Stimulated activated CD4-positive, alpha-beta T cell treated with anti-CD3 and anti-CD28 coated beads, TNF-alpha, amount 100 ng/mL, for 48 hours (primary cell): Measurements from ENCODE around the gene LRRK1.
"Not testable (repeated sequence)": the region's sequence is repeated elsewhere in the genome, so short reads cannot be mapped to it uniquely, and the experiment has no call there.

ENCODE experiments used
- DNase-seq, 3 donors: peaks; one replicate each; pipeline ENCODE4 v3.0.0-alpha.2; 2020; ENCODE audit warnings: low read depth in 3 of 3

LRRK1 gene

GRCh38 chr15:101092156-101092866 lies 173.2 kb downstream of the LRRK1 start:
- DNase-seq: no peak

GRCh38 chr15:101092867-101093202 lies 173.7 kb downstream of the LRRK1 start:
- DNase-seq: no peak

- DNase-seq: no peak
These were observed 174.8 kb downstream of the LRRK1 start for GRCh38 chr15:101093958-101094357.

DNA sequence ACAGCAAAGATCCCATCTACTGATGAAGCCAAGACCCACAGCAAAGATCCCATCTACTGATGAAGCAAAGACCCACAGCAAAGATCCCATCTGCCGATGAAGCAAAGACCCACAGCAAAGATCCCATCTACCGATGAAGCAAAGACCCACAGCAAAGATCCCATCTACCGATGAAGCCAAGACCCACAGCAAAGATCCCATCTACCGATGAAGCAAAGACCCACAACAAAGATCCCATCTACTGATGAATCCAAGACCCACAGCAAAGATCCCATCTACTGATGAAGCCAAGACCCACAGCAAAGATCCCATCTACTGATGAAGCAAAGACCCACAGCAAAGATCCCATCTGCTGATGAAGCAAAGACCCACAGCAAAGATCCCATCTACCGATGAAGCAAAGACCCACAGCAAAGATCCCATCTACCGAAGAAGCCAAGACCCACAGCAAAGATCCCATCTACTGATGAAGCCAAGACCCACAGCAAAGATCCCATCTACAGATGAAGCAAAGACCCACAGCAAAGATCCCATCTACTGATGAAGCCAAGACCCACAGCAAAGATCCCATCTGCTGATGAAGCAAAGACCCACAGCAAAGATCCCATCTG lies 176.7 kb downstream of the LRRK1 start:
- not testable (repeated sequence) for DNase-seq

GRCh38 chr15:101097111-101097510 lies 178.0 kb downstream of the LRRK1 start:
- no peak for DNase-seq

DNA sequence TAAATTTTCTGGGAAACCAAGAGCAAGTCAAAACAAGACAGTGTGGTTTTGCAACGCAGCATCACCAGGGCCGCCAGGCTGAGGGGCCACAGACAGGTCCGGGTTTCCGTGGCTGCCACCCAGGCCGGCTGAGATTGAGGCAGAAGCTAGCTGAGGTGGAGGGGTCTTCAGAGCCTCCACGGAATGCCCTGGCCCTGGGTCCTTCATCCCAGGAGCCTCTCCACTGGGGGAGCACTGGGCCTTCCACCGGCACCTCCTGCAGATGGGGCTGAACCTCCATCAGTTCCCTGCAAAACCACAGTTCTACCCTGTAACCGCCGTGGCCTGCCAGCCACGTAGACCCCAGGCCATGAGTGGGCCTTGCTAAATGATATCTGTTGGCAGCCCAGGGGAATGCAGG lies 180.0 kb downstream of the LRRK1 start:
- no peak for DNase-seq

GRCh38 chr15:101100118-101100517 lies 181.0 kb downstream of the LRRK1 start:
- DNase-seq: no peak

- no peak for DNase-seq
These were observed 181.7 kb downstream of the LRRK1 start for GRCh38 chr15:101100593-101101442.

GRCh38 chr15:101101676-101102075 lies 182.5 kb downstream of the LRRK1 start:
- DNase-seq: no peak

- no peak for DNase-seq
These were observed 183.6 kb downstream of the LRRK1 start for GRCh38 chr15:101102746-101103145.

- DNase-seq: no peak
These were observed 184.4 kb downstream of the LRRK1 start for GRCh38 chr15:101103598-101103997.

DNA sequence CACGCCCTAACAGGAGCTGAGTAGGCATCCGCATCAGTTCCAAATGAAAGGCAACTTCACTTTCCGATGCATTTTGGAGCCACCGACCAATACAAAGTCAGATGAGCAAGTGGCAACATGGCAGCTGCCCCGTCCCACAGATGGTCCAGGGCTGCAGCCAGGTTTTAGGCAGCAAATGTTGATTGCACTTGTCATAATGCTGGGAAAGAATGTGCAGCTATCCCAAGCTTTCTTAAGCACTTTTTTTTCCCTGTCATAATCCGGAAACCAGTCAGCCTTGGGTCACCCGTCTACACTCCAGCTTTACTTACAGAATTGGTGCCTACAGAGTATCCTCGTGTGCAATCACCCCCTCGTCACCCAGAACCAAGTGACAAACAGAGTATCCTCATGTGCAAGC lies 185.0 kb downstream of the LRRK1 start:
- DNase-seq: no peak

DNA sequence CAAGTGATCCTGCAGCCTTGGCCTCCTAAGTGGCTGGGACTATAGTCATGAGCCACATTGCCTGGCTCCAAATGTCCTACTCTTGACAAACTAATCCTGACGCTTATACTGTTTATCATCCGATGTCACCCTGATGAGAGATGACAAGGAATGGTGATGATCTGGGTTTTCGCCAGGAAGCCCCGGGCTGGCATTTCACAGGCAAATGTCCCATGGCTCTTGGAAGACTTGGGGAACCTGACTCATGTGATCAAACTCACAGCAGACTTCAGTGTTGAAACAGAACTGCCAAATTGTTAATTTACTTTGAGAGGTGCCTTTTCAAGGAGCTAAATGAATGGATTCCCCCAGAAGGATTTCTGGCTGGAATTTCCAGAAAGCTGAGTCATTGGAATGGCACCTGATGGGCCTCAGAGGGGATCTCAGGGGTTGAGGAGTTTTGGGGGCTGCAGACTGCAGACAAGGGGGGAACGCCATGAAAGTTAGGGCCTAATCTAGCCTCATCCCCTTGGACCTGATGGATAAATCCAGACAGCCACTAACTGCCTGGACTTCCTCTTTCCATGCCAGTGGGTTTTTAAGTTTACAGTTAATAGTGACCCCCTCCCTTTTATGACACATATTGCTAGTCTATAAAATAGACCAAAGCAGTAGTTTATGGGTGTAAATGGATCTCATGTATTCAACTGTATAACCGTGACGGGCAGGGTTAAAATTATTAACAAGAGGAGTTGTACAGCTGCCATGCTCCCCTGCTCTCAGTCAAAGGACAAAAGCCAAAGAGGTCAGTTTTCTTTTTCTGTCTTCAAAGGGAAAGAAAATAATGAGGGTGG lies 186.1 kb downstream of the LRRK1 start:
- DNase-seq: no peak

DNA sequence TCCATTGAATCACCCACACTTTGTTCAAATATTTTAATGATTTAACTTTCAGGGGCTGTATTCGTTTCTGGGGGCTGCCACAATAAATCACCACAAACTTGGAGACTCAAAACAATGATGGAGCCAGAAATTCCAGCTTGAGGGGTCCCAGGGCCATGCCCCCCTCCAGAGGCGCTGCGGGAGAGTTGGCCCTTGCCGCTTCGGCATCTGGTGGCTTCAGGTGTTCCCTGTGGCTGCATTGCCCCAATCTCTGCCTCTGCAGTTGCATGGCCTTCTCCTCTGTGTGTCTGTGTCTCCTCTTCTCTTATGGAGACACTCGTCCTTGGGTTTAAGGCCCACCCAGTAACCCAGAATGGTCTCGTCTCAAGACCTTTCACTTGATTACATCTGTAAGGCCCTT lies 187.9 kb downstream of the LRRK1 start:
- DNase-seq: no peak

DNA sequence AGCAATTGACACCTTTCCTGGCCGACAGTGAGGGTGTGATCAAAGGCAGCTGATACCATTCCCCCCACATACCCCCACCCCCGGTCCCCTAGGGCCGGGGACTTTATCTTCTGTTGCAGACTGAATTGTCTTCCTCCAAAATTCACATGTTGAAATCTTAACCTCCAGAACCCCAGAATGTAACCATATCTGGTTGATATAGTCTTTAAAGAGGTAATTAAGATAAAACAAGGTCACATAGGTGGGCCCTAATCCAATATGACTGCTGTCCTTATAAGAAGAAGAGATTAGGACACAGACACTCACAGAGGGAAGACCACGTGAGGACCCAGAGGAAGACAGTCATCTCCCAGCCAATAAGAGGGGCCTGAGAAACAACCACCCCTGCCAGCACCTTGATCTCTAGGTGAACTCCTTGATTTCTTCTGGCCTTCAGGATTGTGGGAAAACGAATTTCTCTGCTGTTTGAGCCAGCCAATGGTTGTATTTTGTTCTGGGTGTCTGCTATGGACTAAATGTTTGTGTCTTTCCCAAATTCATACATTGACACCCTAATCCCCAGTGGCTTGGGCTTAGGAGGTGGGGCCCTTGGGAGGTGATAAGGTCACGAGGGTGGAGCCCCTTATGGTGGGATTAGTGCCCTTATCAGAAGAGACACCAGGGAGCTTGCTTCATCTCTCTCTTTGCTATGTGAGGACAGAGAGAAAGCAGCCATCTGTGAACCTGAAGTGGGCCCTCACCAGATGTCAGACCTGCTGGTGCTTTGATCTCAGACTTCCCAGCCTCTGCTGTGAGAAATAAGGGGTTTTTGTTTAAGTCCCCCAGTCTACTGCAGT lies 188.7 kb downstream of the LRRK1 start:
- DNase-seq: no peak

- DNase-seq: no peak
These were observed 189.3 kb downstream of the LRRK1 start for GRCh38 chr15:101108461-101108775.

GRCh38 chr15:101108791-101109190 lies 189.6 kb downstream of the LRRK1 start:
- DNase-seq: no peak

- DNase-seq: no peak
These were observed 191.8 kb downstream of the LRRK1 start for GRCh38 chr15:101110681-101111569.

GRCh38 chr15:101111570-101112262 lies 192.6 kb downstream of the LRRK1 start:
- no peak for DNase-seq
